HepG2 (cell line): ENCODE measurements around the gene WDR31. TPM values are rescaled to one million over a fixed set of nuclear protein-coding genes. Genes with fewer than 3 reads are reported as not detected.

Experiments
- ATF7 ChIP-seq, 2 experiments: fragments of 450-650 bp in 1 of 2; sonication (generic) in 1 of 2; formaldehyde crosslinking in 1 of 2; IDR thresholded peaks; 2 replicates each; pipeline versions ENCODE4 v1.4.0 to v1.6.1; 2016 to 2020; ENCODE audit warnings: antibody characterized with exemption in 1 of 2, mild to moderate bottlenecking in 1 of 2, missing genetic modification reagents in 1 of 2
- CBX2 ChIP-seq, 2 experiments: fragments of 200-600 bp in 1 of 2; sonication (generic); formaldehyde crosslinking in 1 of 2; IDR thresholded peaks; 2 replicates each; pipeline versions ENCODE4 v1.7.0 to v1.8.1; 2018 to 2022; ENCODE audit warnings: low read depth in 2 of 2, low read length in 1 of 2, mild to moderate bottlenecking in 1 of 2, missing genetic modification reagents in 1 of 2
- GABPA ChIP-seq, 2 experiments: IDR thresholded peaks; 2 replicates each; pipeline ENCODE4 v1.6.1; 2011 to 2016; ENCODE audit warnings: low read depth in 2 of 2, low read length in 1 of 2, missing biosample characterization in 1 of 2, missing genetic modification characterization in 1 of 2
- HCFC1 ChIP-seq: fragments of 150-350 bp; IDR thresholded peaks from 2 replicates; pipeline ENCODE4 v1.6.1; 2014; ENCODE audit warnings: low read depth, low read length
- NFKBIZ ChIP-seq: IDR thresholded peaks from 2 replicates; pipeline ENCODE4 v1.6.1; 2018; ENCODE audit warnings: missing genetic modification reagents, missing compliant biosample characterization
- NR1H2 ChIP-seq: sonication (generic); formaldehyde crosslinking; IDR thresholded peaks from 2 replicates; pipeline ENCODE4 v1.8.1; 2022; ENCODE audit warnings: low read depth, missing genetic modification reagents, borderline replicate concordance
- PHF21A ChIP-seq: sonication (generic); formaldehyde crosslinking; IDR thresholded peaks from 2 replicates; pipeline ENCODE4 v1.5.0; 2020; ENCODE audit warnings: mild to moderate bottlenecking, missing genetic modification reagents
- RFX1 ChIP-seq: fragments of 450-650 bp; IDR thresholded peaks from 2 replicates; pipeline ENCODE4 v1.6.1; 2017
- RNF219 ChIP-seq: sonication (generic); formaldehyde crosslinking; IDR thresholded peaks from 2 replicates; pipeline ENCODE4 v1.5.0; 2020; ENCODE audit warnings: mild to moderate bottlenecking, missing genetic modification reagents
- RXRB ChIP-seq: IDR thresholded peaks from 2 replicates; pipeline ENCODE4 v1.6.1; 2016; ENCODE audit warnings: borderline replicate concordance, missing genetic modification reagents, missing compliant biosample characterization
- SMAD9 ChIP-seq: sonication (generic); formaldehyde crosslinking; IDR thresholded peaks from 2 replicates; pipeline ENCODE4 v1.5.1; 2020; ENCODE audit warnings: mild to moderate bottlenecking, missing genetic modification reagents
- SP1 ChIP-seq, 2 experiments: fragments of 450-650 bp in 1 of 2; sonication (generic) in 1 of 2; formaldehyde crosslinking in 1 of 2; IDR thresholded peaks; 2 replicates each; pipeline versions ENCODE4 v1.4.0 to v1.6.1; 2016 to 2020; ENCODE audit warnings: missing genetic modification reagents in 1 of 2
- ZMYM2 ChIP-seq: sonication (generic); formaldehyde crosslinking; IDR thresholded peaks from 2 replicates; pipeline ENCODE4 v1.8.0; 2022; ENCODE audit warnings: mild to moderate bottlenecking, missing genetic modification reagents
- ZMYM3 ChIP-seq: sonication (generic); formaldehyde crosslinking; IDR thresholded peaks from 2 replicates; pipeline ENCODE4 v1.5.1; 2020; ENCODE audit warnings: mild to moderate bottlenecking, missing genetic modification reagents
- ZNF160 ChIP-seq: sonication (generic); formaldehyde crosslinking; IDR thresholded peaks from 2 replicates; pipeline ENCODE4 v1.8.0; 2022; ENCODE audit warnings: mild to moderate bottlenecking, inconsistent platforms, missing genetic modification reagents
- ZNF563 ChIP-seq: sonication (generic); formaldehyde crosslinking; IDR thresholded peaks from 2 replicates; pipeline ENCODE4 v1.8.0; 2022; ENCODE audit warnings: mild to moderate bottlenecking, moderate library complexity, missing genetic modification reagents
- ZNF580 ChIP-seq: IDR thresholded peaks from 2 replicates; pipeline ENCODE4 v1.6.1; 2016; ENCODE audit warnings: low read depth, borderline replicate concordance
- ZNF598 ChIP-seq: sonication (generic); formaldehyde crosslinking; IDR thresholded peaks from 2 replicates; pipeline ENCODE4 v1.5.1; 2020; ENCODE audit warnings: mild to moderate bottlenecking, missing genetic modification reagents, borderline replicate concordance
- ZNF768 ChIP-seq: sonication (generic); formaldehyde crosslinking; IDR thresholded peaks from 2 replicates; pipeline ENCODE4 v1.4.0; 2020; ENCODE audit warnings: missing genetic modification reagents
- polyA plus RNA-seq, 8 experiments: library from polyadenylated mRNA; depleted of rRNA in 3 of 8; stranded (reverse) in 7 of 8; unstranded in 1 of 8; fragments of >200 nt; fragmentation: Illumina TruSeq in 4 of 8; extraction: Trizol in 4 of 8; gene quantifications; 2 replicates each; pipeline versions ENCODE4 v1.2.1 to v1.2.3, GENCODE V29; 2011 to 2016; ENCODE audit warnings: low read depth in 4 of 8, missing spikeins in 1 of 8, mixed read lengths in 1 of 8; ENCODE audit not compliant: insufficient read depth in 1 of 8
- total RNA-seq, 5 experiments: library from RNA; depleted of rRNA; stranded (reverse); fragments of >200 nt; fragmentation: Illumina TruSeq; extraction: Trizol; gene quantifications; 2 replicates each; pipeline ENCODE4 v1.2.3, GENCODE V29; 2016; ENCODE audit warnings: low read depth in 1 of 5
- TF ChIP-seq, protein P1 (sequence below): sonication (generic); formaldehyde crosslinking; IDR thresholded peaks from 2 replicates; pipeline ENCODE4 v1.9.0; 2021; ENCODE audit warnings: missing genetic modification reagents, mild to moderate bottlenecking, borderline replicate concordance
- TF ChIP-seq, protein P2 (sequence below): fragments of 450-650 bp; IDR thresholded peaks from 2 replicates; pipeline ENCODE4 v1.6.1; 2016
- TF ChIP-seq, protein P3 (sequence below): sonication (generic); formaldehyde crosslinking; conservative IDR thresholded peaks from 2 replicates; pipeline ENCODE4 v1.8.0; 2022; ENCODE audit warnings: mild to moderate bottlenecking, moderate library complexity, missing genetic modification reagents

The WDR31 gene
- total and polyA plus RNA-seq, 2 of the 13 experiments (the other 11 are each of a cell fraction or from before 2014, with no cell fraction given) = 0.33 to 1.7 TPM

DNA sequence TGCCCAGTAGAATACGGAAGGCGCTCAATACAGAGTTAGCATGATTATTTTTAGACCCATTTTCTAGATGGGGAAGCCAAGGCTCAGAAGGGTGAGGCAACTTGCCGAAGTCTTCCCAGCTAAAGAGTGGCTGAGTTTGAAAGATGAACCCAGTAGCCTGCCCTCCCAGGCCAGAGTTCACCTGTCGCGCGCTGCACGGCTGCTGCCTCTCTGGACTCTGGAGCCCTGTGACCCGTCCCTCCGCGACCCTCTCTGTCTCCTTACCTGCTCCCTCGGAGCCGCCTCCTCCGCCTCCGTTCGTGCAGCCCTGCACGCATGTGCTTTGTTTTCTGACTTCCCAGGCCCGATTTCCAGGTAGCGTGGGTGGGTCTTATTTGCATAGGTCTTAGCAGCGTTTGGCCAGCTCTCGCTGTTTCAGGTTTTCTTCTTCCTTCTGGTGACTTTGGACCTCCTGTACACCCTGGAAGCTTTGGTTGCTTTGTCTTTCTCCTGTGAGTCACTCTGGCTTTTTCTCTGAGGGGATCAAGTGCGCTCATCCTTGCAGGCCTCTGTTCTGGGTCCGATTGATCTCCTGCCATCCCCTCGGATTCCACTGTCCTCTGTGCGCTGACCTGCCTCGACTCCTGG is 37.2 kb downstream of the WDR31 start, which contains the start of gene RNF183 (continued):
- TF ChIP-seq, protein P1, sequence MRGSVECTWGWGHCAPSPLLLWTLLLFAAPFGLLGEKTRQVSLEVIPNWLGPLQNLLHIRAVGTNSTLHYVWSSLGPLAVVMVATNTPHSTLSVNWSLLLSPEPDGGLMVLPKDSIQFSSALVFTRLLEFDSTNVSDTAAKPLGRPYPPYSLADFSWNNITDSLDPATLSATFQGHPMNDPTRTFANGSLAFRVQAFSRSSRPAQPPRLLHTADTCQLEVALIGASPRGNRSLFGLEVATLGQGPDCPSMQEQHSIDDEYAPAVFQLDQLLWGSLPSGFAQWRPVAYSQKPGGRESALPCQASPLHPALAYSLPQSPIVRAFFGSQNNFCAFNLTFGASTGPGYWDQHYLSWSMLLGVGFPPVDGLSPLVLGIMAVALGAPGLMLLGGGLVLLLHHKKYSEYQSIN (CRISPR knock-in tag) = no peak
- TF ChIP-seq ZNF580 (CRISPR knock-in tag) (peak; percentile 74; the same call in 1 of the 2 replicates), NR1H2 (CRISPR knock-in tag) (no peak), ZNF160 (CRISPR knock-in tag) (0 out of 2 replicates have a peak, but pooled peaks have one; percentile 39), RFX1 (no peak), PHF21A (0 out of 2 replicates have a peak, but pooled peaks have one; percentile 19), RNF219 (no peak), ATF7 (IDR thresholded peaks at IDR 0.05) (no peak), ATF7 (CRISPR knock-in tag; IDR thresholded peaks at IDR 0.05) (0 out of 2 replicates have a peak, but pooled peaks have one; percentile 40), SMAD9 (CRISPR knock-in tag) (no peak), HCFC1 (no peak), GABPA (IDR thresholded peaks at IDR 0.05; ENCODE audit: low read depth, low read length) (no peak), GABPA (CRISPR knock-in tag; IDR thresholded peaks at IDR 0.05; ENCODE audit: low read depth) (no peak; the same call in 1 of the 2 replicates), ZNF768 (CRISPR knock-in tag) (peak; percentile 78; the same call in 1 of the 2 replicates), RXRB (peak; percentile 50; the same call in 1 of the 2 replicates), ZNF563 (peak; percentile 89), ZMYM2 (CRISPR knock-in tag) (peak; percentile 90), ZMYM3 (CRISPR knock-in tag) (peak; percentile 93), ZNF598 (no peak), NFKBIZ (CRISPR knock-in tag) (peak; percentile 84; the same call in 1 of the 2 replicates), CBX2 (IDR thresholded peaks at IDR 0.05; ENCODE audit: low read depth, low read length) (no peak), CBX2 (CRISPR knock-in tag; IDR thresholded peaks at IDR 0.05; ENCODE audit: low read depth) (no peak), SP1 (IDR thresholded peaks at IDR 0.05) (no peak), SP1 (CRISPR knock-in tag; IDR thresholded peaks at IDR 0.05) (no peak)
- TF ChIP-seq, protein P2, sequence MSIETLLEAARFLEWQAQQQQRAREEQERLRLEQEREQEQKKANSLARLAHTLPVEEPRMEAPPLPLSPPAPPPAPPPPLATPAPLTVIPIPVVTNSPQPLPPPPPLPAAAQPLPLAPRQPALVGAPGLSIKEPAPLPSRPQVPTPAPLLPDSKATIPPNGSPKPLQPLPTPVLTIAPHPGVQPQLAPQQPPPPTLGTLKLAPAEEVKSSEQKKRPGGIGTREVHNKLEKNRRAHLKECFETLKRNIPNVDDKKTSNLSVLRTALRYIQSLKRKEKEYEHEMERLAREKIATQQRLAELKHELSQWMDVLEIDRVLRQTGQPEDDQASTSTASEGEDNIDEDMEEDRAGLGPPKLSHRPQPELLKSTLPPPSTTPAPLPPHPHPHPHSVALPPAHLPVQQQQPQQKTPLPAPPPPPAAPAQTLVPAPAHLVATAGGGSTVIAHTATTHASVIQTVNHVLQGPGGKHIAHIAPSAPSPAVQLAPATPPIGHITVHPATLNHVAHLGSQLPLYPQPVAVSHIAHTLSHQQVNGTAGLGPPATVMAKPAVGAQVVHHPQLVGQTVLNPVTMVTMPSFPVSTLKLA = no peak
- TF ChIP-seq, protein P3, sequence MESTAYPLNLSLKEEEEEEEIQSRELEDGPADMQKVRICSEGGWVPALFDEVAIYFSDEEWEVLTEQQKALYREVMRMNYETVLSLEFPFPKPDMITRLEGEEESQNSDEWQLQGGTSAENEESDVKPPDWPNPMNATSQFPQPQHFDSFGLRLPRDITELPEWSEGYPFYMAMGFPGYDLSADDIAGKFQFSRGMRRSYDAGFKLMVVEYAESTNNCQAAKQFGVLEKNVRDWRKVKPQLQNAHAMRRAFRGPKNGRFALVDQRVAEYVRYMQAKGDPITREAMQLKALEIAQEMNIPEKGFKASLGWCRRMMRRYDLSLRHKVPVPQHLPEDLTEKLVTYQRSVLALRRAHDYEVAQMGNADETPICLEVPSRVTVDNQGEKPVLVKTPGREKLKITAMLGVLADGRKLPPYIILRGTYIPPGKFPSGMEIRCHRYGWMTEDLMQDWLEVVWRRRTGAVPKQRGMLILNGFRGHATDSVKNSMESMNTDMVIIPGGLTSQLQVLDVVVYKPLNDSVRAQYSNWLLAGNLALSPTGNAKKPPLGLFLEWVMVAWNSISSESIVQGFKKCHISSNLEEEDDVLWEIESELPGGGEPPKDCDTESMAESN (CRISPR knock-in tag) = no peak
